ENCODE data around the gene ATRN. TPM values are rescaled to one million over a fixed set of nuclear protein-coding genes. Genes with fewer than 3 reads are reported as not detected.

Gene ATRN
- total and polyA plus RNA-seq, 2 of the 8 experiments (the other 6 are each of a cell fraction or from before 2014, with no cell fraction given) = 12.0 to 17.4 TPM

DNA sequence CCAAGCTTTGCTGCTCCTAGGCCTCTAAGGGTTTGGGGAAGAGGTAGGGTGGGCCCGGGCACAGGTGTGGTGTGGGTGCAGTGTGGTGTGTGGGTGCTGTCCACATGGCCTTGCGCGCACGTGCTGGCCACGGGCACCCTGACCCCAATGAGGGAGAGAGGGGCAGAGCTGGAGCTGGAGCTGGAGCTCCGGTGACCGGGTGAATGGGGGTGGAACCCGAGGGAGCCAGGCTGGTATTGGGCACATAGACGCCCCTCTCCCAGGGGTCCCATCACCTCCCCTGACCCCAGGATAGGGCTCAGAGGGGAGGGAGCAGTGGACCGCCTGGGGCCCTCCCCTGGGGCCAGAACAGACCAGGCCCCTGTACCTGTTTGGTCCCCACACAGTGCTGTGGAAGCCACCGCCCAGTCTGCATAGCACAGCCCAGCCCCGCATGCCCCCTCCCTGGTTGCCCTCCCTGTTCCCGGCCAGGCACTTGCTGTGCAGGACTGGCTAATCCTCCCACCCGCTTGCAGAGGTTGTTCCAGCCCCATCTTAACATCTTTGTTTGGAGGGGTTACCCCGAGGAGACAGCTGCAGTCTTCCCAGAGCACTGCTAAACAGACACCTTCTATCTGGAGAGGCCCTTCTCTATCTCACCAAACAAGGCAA is 210.0 kb downstream of the ATRN start:
- Histone ChIP-seq H3K79me2 (ENCODE audit: control insufficient read depth in 1 of 2, insufficient read depth in 2 of 2, low read length in 2 of 2) (no peaks in the 10 kb centered on the region), H3K14ac (ENCODE audit: insufficient read length) (no peak overlapping the region), H3K9me3 (ENCODE audit: insufficient read depth in 2 of 2, low read depth in 1 of 2, low read length in 1 of 2) (no peaks in the 10 kb centered on the region), H4K91ac (replicated peaks; ENCODE audit: insufficient read length, low read length) (peak overlapping the region; percentile 70), H3K27ac (ENCODE audit: low read depth, low read length) (no peak overlapping the region), H3K79me1 (ENCODE audit: low read depth, low read length) (no peaks in the 10 kb centered on the region), H2BK15ac (ENCODE audit: low read length) (peak overlapping the region; percentile 75; the same call in 1 of the 2 replicates), H3K4me2 (ENCODE audit: insufficient read depth in 1 of 2, low read depth in 2 of 2, low read length in 2 of 2) (peak overlapping the region; percentile 71 to 76), H2AFZ (ENCODE audit: low read length) (no peak overlapping the region; the same call in 1 of the 2 replicates), H3K4me1 (replicated peaks in 1 of 4; ENCODE audit: control insufficient read depth in 3 of 4, insufficient read depth in 4 of 4, low read length in 3 of 4) (peaks cover 5 to 32% (median 17%) of the 10 kb centered on the region in 4 experiments), H2BK20ac (ENCODE audit: low read length) (peak overlapping the region; percentile 72; the same call in 1 of the 2 replicates), H2BK5ac (ENCODE audit: low read depth, low read length) (peak overlapping the region; percentile 52; the same call in 1 of the 2 replicates), H2BK12ac (ENCODE audit: low read depth, low read length) (peak overlapping the region; percentile 63; the same call in 1 of the 2 replicates), H3K23me2 (ENCODE audit: low read depth, low read length) (peaks cover 11% of the 10 kb centered on the region), H3K56ac (replicated peaks; ENCODE audit: insufficient read length, low read depth, low read length) (no peak overlapping the region), H2BK120ac (replicated peaks; ENCODE audit: low read depth, low read length) (no peak overlapping the region), H3K27me3 (replicated peaks in 1 of 4; ENCODE audit: control insufficient read depth in 3 of 4, extremely low read depth in 1 of 4, insufficient read depth in 3 of 4, low read length in 3 of 4) (peaks cover 0 to 13% (median 6%) of the 10 kb centered on the region in 4 experiments; a peak in 6 of 7 replicates), H3K9ac (replicated peaks in 1 of 4; ENCODE audit: extremely low read depth in 1 of 4, low read depth in 3 of 4, low read length in 3 of 4) (no peak overlapping the region), H4K20me1 (replicated peaks in 1 of 2; ENCODE audit: control insufficient read depth in 1 of 2, insufficient read depth in 2 of 2, low read length in 2 of 2) (no peaks in the 10 kb centered on the region), H4K8ac (ENCODE audit: extremely low read depth, insufficient read depth, low read length) (no peak overlapping the region; the same call in 1 of the 2 replicates), H3K4me3 (ENCODE audit: extremely low read depth in 1 of 4, insufficient read depth in 2 of 4, low read depth in 3 of 4, low read length in 4 of 4) (peak overlapping the region in 1 of 4 experiments; percentile 65; a peak in 2 of 8 replicates), H3K4ac (replicated peaks; ENCODE audit: insufficient read length, low read depth, low read length) (no peak overlapping the region), H2AK5ac (ENCODE audit: low read depth, low read length) (peak overlapping the region; percentile 60; the same call in 1 of the 2 replicates), H3K36me3 (ENCODE audit: control insufficient read depth in 2 of 4, insufficient read depth in 4 of 4, low read length in 3 of 4) (no peaks in the 10 kb centered on the region), H3K23ac (ENCODE audit: insufficient read length) (no peak overlapping the region), H4K5ac (ENCODE audit: insufficient read length, low read depth, low read length) (no peak overlapping the region), H3K18ac (ENCODE audit: extremely low read depth, low read length) (peak overlapping the region; percentile 60; the same call in 1 of the 2 replicates)
- 61% methylated on average over 7 of the region's 15 CpGs; no CpG with 5 or more reads in 1 of the 2 experiments for WGBS, 2 experiments (ENCODE audit: extremely low coverage in 1 of 2, insufficient coverage in 1 of 2, insufficient read length in 1 of 2, insufficient replicate concordance in 2 of 2, low coverage in 1 of 2, low lambda C conversion rate in 2 of 2, missing lambda C conversion rate in 1 of 2)
- no peak for FAIRE-seq
- POLR2A ChIA-PET (ENCODE audit: partially characterized antibody) = interaction anchor here (1.1 to 2.9 kb wide), 4 partner anchors 8 to 70 kb away, joined by 3 to 8 read pairs (median 4); no protein-coding TSS in a partner anchor
- no peak for DNase-seq (ENCODE audit: low read depth in 1 of 2, low spot score in 2 of 2)
- 0 out of 2 replicates have a peak, but pooled peaks have one; percentile 34 for TF ChIP-seq SUZ12 (IDR thresholded peaks at IDR 0.05; ENCODE audit: low read length)
- TF ChIP-seq, protein P1, sequence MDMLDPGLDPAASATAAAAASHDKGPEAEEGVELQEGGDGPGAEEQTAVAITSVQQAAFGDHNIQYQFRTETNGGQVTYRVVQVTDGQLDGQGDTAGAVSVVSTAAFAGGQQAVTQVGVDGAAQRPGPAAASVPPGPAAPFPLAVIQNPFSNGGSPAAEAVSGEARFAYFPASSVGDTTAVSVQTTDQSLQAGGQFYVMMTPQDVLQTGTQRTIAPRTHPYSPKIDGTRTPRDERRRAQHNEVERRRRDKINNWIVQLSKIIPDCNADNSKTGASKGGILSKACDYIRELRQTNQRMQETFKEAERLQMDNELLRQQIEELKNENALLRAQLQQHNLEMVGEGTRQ (IDR thresholded peaks at IDR 0.05; ENCODE audit: low read length) = no peak
- CTCF ChIA-PET (ENCODE audit: partially characterized antibody) = interaction anchor here (1.4 to 45.1 kb wide), 4 partner anchors 6 to 70 kb away, joined by 6 to 1432 read pairs (median 734); partner anchors contain the start of genes ADAM33 and SIGLEC1

Data from H1 (cell line).